MM.1S (cell line): ENCODE measurements around the gene SLC1A7.

ENCODE experiments used
- DNase-seq: peaks from one replicate; pipeline ENCODE4 v3.0.0-alpha.2; 2015
- H2AFZ ChIP-seq: fragments of 300-600 bp; sonication (generic); 2 replicates; pipeline ENCODE4 v1.6.0; 2016; ENCODE audit warnings: antibody characterized with exemption, low read length
- H3F3A ChIP-seq: fragments of 300-600 bp; sonication (generic); 2 replicates; pipeline ENCODE4 v1.6.1; 2016; ENCODE audit warnings: mild to moderate bottlenecking, antibody characterized with exemption, low read length, moderate library complexity, mixed read lengths; ENCODE audit not compliant: insufficient read depth
- H3K27ac ChIP-seq: fragments of 300-600 bp; sonication (generic); 2 replicates; pipeline ENCODE4 v1.5.1; 2016; ENCODE audit warnings: mild to moderate bottlenecking, low read length
- H3K27me3 ChIP-seq: fragments of 300-600 bp; sonication (generic); replicated peaks from 2 replicates; pipeline ENCODE4 v1.6.0; 2016; ENCODE audit warnings: low read length; ENCODE audit not compliant: insufficient read depth
- H3K36me3 ChIP-seq: fragments of 300-600 bp; sonication (generic); replicated peaks from 2 replicates; pipeline ENCODE4 v1.6.1; 2016; ENCODE audit warnings: mild to moderate bottlenecking, low read length, mixed read lengths; ENCODE audit not compliant: insufficient read depth
- H3K4me1 ChIP-seq: fragments of 300-600 bp; sonication (generic); 2 replicates; pipeline ENCODE4 v1.6.1; 2016; ENCODE audit warnings: low read length, mixed read lengths
- H3K4me2 ChIP-seq: fragments of 300-600 bp; sonication (generic); 2 replicates; pipeline ENCODE4 v1.6.0; 2016; ENCODE audit warnings: low read depth, low read length
- H3K4me3 ChIP-seq: fragments of 300-600 bp; sonication (generic); 2 replicates; pipeline ENCODE4 v1.5.1; 2016; ENCODE audit warnings: low read length, mixed read lengths
- H3K79me2 ChIP-seq: fragments of 300-600 bp; sonication (generic); 2 replicates; pipeline ENCODE4 v1.6.1; 2016; ENCODE audit warnings: mixed run types, low read length, mixed read lengths
- H3K9ac ChIP-seq: fragments of 300-600 bp; sonication (generic); 2 replicates; pipeline ENCODE4 v1.6.1; 2016; ENCODE audit warnings: low read length, mixed read lengths
- H3K9me2 ChIP-seq: fragments of 300-600 bp; sonication (generic); replicated peaks from 2 replicates; pipeline ENCODE4 v1.6.1; 2016; ENCODE audit warnings: mild to moderate bottlenecking, low read length, mixed read lengths; ENCODE audit not compliant: insufficient read depth
- H3K9me3 ChIP-seq: fragments of 300-600 bp; sonication (generic); replicated peaks from 2 replicates; pipeline ENCODE4 v1.6.1; 2016; ENCODE audit warnings: mild to moderate bottlenecking, low read length, mixed read lengths; ENCODE audit not compliant: insufficient read depth
- H4K20me1 ChIP-seq: fragments of 300-600 bp; sonication (generic); 2 replicates; pipeline ENCODE4 v1.6.1; 2016; ENCODE audit warnings: mild to moderate bottlenecking, low read length, moderate library complexity, mixed read lengths; ENCODE audit not compliant: insufficient read depth
- CTCF ChIP-seq: fragments of 300-600 bp; sonication (generic); IDR thresholded peaks from 2 replicates; pipeline ENCODE4 v1.5.1; 2016; ENCODE audit warnings: antibody characterized with exemption, low read length, mixed read lengths
- EZH2 ChIP-seq: fragments of 300-600 bp; sonication (generic); optimal IDR thresholded peaks from 2 replicates; pipeline ENCODE3; 2017; ENCODE audit warnings: low read depth, mild to moderate bottlenecking, antibody characterized with exemption, low read length, mixed read lengths
- EZH2phosphoT487 ChIP-seq: fragments of 300-600 bp; sonication (generic); IDR thresholded peaks from 2 replicates; pipeline ENCODE4 v1.6.1; 2018; ENCODE audit warnings: antibody characterized with exemption, low read length

Gene SLC1A7

GRCh38 chr1:53116307-53116810 is 26.1 kb downstream of the SLC1A7 start:
- Histone ChIP-seq H3K79me2 (no peaks in the 10 kb centered on the region), H3K4me2 (no peak overlapping the region), H3K27me3 (no peaks in the 10 kb centered on the region), H3K9me3 (no peaks in the 10 kb centered on the region), H3F3A (no peaks in the 10 kb centered on the region), H3K36me3 (no peaks in the 10 kb centered on the region), H4K20me1 (no peaks in the 10 kb centered on the region), H3K4me1 (no peaks in the 10 kb centered on the region), H3K9me2 (no peaks in the 10 kb centered on the region), H2AFZ (no peak overlapping the region), H3K27ac (no peak overlapping the region), H3K4me3 (no peak overlapping the region), H3K9ac (no peak overlapping the region)
- DNase-seq, result no peak
- TF ChIP-seq EZH2, result no peak
- TF ChIP-seq CTCF, result no peak
- no peak for TF ChIP-seq EZH2phosphoT487

- Histone ChIP-seq H4K20me1 (no peaks in the 10 kb centered on the region), H3K9me3 (no peaks in the 10 kb centered on the region), H3K36me3 (no peaks in the 10 kb centered on the region), H3K79me2 (no peaks in the 10 kb centered on the region), H2AFZ (no peak overlapping the region), H3K27me3 (no peaks in the 10 kb centered on the region), H3K4me3 (no peak overlapping the region), H3K4me1 (no peaks in the 10 kb centered on the region), H3K9ac (no peak overlapping the region), H3F3A (no peaks in the 10 kb centered on the region), H3K4me2 (no peak overlapping the region), H3K27ac (no peak overlapping the region), H3K9me2 (no peaks in the 10 kb centered on the region)
- no peak for DNase-seq
- TF ChIP-seq EZH2phosphoT487, result no peak
- TF ChIP-seq CTCF, result no peak
- no peak for TF ChIP-seq EZH2
These were observed 26.8 kb downstream of the SLC1A7 start for GRCh38 chr1:53115403-53116306.

DNA sequence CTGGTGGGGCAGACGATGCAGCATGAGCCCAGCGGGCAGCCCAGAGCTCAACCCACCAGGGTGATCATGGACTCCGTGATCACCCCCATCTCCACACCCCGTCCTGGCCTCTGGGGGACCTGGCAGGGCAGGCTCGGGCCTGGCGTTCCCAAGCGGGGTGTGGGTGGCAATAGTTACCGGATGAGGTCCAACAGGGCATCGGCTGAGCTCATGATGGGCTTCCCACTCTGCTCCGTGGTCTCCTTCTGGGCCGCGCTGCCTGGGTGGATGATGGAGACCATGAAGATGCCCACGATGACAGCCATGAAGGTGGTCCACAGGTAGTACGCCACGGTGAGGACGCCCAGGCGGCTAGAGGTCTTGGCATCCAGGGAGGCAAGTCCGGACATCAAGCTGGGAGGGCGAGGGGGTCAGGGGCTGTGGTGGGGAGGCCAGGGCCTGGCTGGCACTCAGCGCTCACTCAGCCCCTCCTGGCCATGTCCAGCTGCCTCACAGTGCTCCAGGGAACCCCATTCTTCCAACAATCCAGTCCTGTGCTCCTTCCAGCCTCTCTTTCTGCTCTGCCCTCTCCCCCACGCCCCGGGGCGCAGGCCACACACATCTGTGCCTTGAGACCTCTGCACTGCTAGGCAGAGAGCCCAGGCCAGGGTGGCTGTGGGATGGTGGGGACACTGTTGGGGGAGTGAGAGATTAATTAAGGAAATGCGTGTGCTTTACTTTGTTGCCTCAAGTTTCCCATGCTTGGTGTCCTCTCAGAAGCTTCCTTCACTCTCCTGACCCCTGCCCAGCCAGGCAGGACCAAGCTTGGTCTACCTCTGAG is 27.6 kb downstream of the SLC1A7 start:
- H3K4me1 ChIP-seq, result no peaks in the 10 kb centered on the region
- no peak overlapping the region for H3K4me3 ChIP-seq
- no peaks in the 10 kb centered on the region for H3K9me3 ChIP-seq
- no peaks in the 10 kb centered on the region for H3K79me2 ChIP-seq
- no peaks in the 10 kb centered on the region for H3F3A ChIP-seq
- no peaks in the 10 kb centered on the region for H4K20me1 ChIP-seq
- no peaks in the 10 kb centered on the region for H3K27me3 ChIP-seq
- H3K4me2 ChIP-seq, result no peak overlapping the region
- no peak overlapping the region for H2AFZ ChIP-seq
- DNase-seq, result no peak
- no peak for TF ChIP-seq CTCF
- no peak for TF ChIP-seq EZH2phosphoT487
- TF ChIP-seq EZH2, result no peak
- no peaks in the 10 kb centered on the region for H3K36me3 ChIP-seq
- H3K27ac ChIP-seq, result no peak overlapping the region
- no peaks in the 10 kb centered on the region for H3K9me2 ChIP-seq
- no peak overlapping the region for H3K9ac ChIP-seq
